H54 (cell line): Measurements from ENCODE around the gene TP53INP2.

ENCODE experiments used
- DNase-seq: peaks from one replicate; pipeline ENCODE4 v3.0.0; 2011; ENCODE audit warnings: low spot score, mixed read lengths; ENCODE audit not compliant: insufficient read length
- FAIRE-seq: peaks from 3 replicates; lab custom pipeline; 2011; peaks lifted over from hg19 to GRCh38; lab: Jason Lieb, UNC
- POLR2A ChIP-seq: IDR thresholded peaks from 2 replicates; pipeline ENCODE4 v1.6.1; 2011; ENCODE audit warnings: low read depth, mild to moderate bottlenecking, low read length

The TP53INP2 gene

DNA sequence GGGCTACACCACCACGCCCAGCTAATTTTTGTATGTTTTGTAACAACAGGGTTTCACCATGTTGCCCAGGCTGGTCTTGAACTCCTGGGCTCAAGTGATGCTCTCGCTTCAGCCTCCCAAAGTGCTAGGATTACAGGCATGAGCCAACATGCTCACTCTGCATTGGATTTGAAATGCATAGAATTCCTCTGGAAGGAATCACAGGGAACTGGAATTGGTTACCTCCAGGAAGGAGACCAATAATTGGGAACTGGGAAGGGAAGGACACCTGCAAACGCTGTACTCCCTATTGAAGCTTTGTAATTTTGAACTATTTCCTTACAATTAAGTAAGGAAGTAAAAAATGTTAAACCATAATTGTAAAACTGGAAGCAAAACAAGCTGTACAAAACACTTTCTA, 12.3 kb upstream of the TP53INP2 start:
- no peak for TF ChIP-seq POLR2A
- DNase-seq: no peak
- no peak for FAIRE-seq

DNA sequence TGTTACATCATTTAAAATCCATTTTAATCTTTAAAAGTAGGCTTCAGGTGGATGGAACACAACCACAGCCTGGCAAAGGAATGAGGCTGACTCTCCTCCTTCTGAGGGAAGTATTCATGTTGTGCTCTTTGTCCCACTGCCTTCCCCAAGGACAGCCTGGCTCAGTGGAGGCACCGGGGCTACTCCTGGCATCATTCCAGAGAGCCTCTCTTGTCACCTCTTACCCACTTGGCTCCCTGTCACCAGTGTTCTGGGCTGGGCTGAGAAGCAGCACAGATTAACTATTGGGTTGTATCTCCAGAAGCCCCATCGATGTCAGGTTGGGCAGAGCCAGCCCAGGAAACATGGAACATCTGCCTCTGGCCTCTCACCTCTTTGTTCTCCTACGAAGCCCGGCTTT, 10.7 kb upstream of the TP53INP2 start:
- FAIRE-seq (no peak), DNase-seq (no peak)
- TF ChIP-seq POLR2A: no peak

DNA sequence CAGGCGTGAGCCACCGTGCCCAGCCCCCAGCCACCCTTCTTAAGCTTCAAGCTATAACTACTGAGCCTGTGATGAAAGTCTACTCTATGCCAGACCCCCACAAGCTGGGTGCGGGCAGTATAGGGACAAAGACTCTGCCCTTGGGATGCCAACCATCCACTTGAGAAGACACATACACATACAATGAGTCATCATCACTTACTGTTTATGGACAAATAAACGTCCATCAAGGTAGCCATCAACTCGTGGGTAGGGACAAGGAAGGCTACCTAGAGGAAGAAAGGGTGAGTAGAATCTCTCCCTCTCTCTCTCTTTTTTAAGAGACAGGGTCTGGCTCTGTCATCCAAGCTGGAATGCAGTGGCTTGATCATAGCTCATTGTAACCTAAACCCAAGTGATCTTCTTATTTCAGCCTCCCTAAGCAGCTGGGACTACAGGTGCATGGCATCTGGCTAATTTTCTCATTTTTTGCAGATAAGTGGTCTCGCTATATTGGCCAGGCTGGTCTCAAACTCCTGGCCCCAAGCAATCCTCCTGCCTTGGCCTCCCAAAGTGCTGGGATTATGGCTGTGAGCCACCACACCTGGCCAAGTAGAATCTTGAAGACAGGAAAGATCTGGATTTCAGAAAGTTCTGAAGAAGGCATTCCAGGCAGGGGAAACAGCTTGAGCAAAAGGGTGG, 2.6 kb upstream of the TP53INP2 start:
- no peak for FAIRE-seq
- TF ChIP-seq POLR2A: no peak
- DNase-seq: peak; percentile 17

DNA sequence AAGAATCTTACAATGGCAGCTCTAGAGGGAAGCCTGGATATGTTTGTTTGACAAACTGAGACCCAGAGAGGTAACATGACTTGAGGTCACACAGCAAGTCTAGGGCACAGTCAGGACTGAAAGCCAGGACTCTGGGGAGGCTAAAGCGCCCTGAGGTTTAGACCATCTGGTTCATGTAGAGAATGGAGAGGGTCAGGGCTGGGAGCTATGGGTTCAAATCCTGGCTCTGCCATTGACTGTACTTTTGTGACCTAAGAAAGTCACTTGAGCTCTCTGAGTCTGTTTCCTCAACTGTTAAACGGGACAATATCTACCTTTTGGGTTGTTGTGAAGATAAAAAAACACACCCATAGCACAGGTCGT, 1.1 kb upstream of the TP53INP2 start:
- TF ChIP-seq POLR2A: no peak
- no peak for FAIRE-seq

DNA sequence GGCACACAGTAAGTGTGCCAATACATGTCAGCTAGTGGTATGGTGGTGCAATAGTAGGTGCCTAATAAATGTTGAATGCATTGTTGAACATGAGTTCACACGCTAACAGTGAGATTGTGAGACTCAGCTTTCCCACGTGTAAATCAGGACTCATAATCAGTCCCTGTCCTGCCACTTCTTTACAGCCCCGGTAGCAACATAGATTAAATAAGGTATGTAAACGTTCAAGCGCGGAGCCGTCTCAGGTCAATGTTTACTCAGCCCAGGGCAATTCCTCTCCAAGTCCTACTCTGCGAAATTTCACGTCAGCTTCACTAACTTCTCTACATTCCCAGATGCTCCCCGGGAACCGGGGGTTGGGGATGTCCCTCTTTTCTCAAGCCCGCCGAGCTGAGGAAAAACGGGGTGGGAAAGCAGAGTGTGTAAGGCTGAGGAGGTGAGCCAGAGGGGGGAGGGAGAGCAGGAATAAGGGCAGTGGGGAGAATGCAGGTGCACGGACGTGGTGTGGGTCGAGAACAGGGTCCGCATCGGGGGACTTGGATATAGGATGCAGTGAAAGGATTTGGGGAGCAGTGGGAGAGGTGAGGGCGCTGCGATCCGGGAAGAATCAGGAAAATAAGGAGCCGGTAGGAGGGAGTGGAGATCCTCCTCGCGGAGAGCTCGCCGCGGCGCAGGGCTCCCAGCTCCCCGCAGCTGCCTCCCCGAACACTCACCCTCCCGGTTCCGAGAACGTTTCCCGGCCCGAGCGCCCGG, 544 bp upstream of the TP53INP2 start:
- no peak for TF ChIP-seq POLR2A
- DNase-seq (peak; percentile 22), FAIRE-seq (no peak)

More for the DNA sequence above, 1.1 kb upstream of the TP53INP2 start:
- DNase-seq: no peak

DNA sequence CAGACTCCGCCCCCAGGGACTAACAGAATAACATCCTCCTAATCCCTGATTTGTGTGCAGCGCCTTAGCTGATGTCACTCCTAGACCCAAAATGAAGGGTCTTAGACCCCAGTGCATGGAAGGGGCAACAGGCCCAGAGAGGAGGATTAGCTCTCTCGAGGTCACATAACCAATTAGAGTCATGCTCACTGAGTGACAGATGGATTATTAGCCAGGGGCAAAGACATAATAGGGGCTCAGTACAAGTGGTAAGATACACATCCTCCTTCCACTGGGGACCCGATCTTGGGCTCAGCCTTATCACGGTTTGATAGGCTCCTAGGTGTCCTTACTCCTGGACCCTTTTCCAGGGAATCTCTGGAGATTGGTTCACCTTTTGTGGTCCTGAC, 858 bp downstream of the TP53INP2 start:
- TF ChIP-seq POLR2A: no peak
- FAIRE-seq (no peak), DNase-seq (no peak)

DNA sequence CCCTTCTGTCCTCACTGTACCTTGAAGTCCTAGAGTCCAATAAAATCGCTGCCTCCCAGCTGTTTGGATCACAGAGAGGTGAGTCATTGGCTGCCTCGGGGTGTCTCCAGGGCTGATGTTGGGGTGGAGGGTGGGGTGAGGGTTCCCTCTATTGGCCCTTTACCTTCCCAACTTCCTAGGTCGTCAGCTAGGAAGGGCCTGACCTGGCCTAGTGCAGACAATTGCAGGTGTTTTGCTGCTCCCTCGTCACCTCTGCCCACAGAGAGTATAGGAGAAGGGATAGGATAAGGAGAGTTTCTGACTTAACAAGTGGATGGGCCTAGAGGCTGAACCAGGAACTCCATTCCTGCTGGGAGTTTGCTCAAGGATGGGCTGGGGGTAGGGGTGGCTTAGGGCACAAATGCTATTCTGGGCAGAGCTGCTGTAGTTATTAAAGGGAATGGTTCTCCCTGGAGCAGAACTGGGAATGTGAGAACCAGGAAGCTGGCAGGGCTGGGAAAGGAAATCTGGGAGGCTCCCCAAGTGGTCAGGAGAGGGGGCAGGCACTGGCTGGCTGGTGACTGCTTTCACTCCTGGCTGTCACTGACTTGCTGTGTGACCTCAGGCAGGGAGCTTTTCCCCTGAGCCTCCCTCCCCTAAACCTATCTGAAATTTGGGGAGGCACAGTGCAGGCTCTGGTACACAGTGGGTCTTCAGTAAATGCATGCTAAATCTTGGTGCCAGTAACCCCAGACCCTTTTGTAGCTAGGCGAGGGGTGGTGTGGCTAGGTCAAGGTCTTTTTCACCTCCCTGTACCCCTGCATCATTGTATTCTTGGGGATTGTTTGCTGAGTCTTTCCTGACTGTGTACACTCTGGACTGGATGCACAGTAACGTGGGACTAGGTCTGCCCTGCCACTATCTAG, 1.5 kb downstream of the TP53INP2 start:
- DNase-seq (peak; percentile 62), FAIRE-seq (no peak)
- no peak for TF ChIP-seq POLR2A

DNA sequence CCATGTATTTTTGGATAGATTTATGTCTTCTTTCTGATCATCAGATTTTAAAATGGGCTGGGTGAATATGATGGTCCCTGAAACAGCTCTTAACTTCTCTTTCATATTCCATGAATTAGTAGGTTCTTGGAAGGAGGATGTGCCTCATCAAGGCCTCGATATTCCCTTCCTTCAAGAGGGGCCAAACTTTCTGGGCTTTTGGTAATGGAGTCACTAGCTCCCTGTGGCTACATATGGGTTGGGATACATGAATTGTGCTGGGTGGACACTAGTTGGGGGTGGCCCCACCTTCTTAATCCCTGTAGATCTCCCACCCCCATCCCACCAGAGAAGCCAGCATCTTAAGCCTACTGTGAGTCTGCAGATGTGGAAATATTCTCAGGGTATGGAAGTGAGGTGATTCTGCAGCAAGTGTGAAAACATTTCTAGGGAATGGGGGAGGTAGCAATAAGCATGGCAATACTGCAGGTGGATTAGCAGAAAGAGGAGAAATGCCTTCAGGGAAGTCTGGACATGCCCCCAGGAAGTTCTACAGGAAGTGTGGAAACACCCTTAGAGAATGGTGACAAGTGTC, 2.2 kb downstream of the TP53INP2 start:
- no peak for DNase-seq
- no peak for TF ChIP-seq POLR2A
- no peak for FAIRE-seq

DNA sequence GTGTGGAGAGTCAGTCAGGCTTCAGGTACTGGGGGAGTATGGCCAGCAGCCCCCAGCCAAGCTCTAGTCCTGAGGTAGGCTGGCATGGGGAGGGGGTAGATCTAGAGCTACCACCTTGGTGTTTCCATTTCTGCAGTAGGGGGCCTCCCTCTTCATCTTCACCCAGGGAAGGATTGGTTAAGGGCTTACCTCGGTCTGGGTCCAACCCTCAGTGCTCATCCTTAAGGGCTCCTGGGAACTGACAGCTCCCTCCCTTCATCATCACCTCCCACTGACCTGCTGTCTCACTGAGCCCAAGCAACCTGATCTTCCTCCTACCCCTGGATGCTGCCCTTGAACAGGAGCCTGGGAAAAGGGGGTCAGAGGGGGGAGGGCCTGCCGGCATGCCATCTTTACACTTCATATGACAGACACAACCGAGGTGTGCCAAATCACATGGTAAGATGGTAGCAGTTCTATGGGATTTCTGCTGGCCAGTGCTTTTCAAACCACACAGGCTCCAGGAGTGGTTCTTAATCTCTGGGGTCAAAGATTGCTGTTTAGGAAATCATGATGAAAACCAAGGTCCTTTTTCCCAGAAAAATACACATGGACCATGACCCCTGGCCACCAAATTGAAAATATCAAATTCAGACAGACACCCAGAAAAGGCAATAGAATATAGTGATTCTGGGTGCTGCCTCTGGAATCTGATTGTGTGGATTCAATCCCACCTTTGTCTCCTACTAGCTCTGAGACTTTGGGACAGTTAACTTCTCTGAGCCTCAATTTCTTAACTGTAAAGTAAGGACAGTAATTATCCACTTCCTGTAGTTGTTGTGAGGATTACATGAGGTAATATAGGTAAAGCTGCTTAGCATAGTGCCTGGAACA, 3.0 kb downstream of the TP53INP2 start:
- TF ChIP-seq POLR2A: no peak
- DNase-seq (no peak), FAIRE-seq (no peak)

DNA sequence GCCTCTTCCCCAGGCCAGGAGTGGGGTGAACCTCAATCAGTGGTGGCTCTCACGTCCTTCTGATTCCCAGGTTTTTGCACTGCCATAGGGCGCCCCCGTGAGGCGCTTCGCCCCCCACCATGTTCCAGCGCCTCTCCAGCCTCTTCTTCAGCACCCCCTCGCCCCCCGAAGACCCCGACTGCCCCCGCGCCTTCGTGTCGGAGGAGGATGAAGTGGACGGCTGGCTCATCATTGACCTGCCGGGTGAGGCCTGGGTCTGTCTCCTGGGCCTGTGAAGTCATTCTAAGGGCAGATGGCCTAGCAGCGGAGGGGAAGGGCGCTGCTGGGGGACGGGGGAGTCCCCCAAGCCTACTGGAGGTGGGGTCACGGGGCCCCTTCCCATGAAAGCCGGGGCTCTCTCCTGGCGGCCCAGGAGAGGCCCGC, 4.5 kb downstream of the TP53INP2 start:
- FAIRE-seq: no peak

DNA sequence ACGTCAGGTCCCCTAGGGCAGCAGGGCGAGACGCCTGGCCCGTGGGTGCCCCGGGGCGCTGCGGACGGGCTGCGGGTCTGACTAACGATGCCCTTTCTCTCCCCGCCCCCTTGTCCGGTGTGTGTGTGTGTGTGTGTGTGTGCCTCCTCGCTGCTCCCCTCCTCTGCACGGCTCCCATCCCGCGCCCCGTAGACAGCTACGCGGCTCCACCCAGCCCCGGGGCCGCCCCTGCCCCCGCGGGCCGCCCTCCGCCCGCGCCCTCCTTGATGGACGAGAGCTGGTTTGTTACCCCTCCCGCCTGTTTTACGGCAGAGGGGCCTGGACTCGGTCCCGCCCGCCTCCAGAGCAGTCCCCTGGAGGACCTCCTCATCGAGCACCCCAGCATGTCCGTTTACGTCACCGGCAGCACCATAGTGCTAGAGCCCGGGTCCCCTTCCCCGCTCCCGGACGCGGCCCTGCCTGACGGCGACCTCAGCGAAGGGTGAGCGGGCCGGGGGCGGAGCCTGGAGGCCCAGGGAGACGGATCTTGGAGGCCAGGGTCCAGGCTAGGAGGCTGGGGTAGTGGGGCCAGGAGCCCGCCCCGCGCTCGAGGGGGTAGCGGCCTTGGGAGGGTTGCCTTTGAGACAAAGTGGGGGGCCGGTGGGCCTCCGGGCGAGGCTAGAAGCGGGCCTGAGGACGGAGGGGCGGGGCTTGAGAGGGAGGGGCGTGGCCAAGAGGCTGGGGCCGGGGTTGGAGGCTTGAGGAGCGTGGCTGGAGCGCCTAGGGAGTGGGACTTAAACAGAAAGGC, 5.1 kb downstream of the TP53INP2 start:
- FAIRE-seq (no peak), DNase-seq (peak; percentile 93)
- no peak; the same call in 1 of the 2 replicates for TF ChIP-seq POLR2A

More for the DNA sequence above, 4.5 kb downstream of the TP53INP2 start:
- DNase-seq: peak; percentile 45
- TF ChIP-seq POLR2A: no peak
